ENCODE data around the gene MAPK11. TPM values are rescaled to one million over a fixed set of nuclear protein-coding genes. Genes with fewer than 3 reads are reported as not detected.

The MAPK11 gene
- polyA plus RNA-seq, 4 donors = 7.3 to 8.8 (median 7.4) TPM

- no peak for DNase-seq (ENCODE audit: low read depth in 4 of 4, low spot score in 3 of 4)
These were observed 5.1 kb downstream of the MAPK11 start for GRCh38 chr22:50264946-50265669.

GRCh38 chr22:50264104-50264745, 6.0 kb downstream of the MAPK11 start:
- no peak for DNase-seq (ENCODE audit: low read depth in 4 of 4, low spot score in 3 of 4)

- no peak for DNase-seq (ENCODE audit: low read depth in 4 of 4, low spot score in 3 of 4)
These were observed 7.1 kb downstream of the MAPK11 start for GRCh38 chr22:50262973-50263617.

GRCh38 chr22:50262460-50262911, 7.7 kb downstream of the MAPK11 start:
- DNase-seq (ENCODE audit: low read depth in 4 of 4, low spot score in 3 of 4) = no peak

- no peak for DNase-seq (ENCODE audit: low read depth in 4 of 4, low spot score in 3 of 4)
These were observed 8.3 kb downstream of the MAPK11 start, which contains the start of gene MAPK12 for GRCh38 chr22:50261615-50262459. MAPK12 (minus strand) TSS chr22:50261683; CDS start chr22:50261509, 174 bp downstream.

GRCh38 chr22:50260801-50261614, 9.2 kb downstream of the MAPK11 start:
- DNase-seq (ENCODE audit: low read depth in 4 of 4, low spot score in 3 of 4) = no peak

GRCh38 chr22:50260434-50260800, 9.8 kb downstream of the MAPK11 start:
- DNase-seq (ENCODE audit: low read depth in 4 of 4, low spot score in 3 of 4) = no peak

GRCh38 chr22:50259302-50259701, 10.9 kb downstream of the MAPK11 start:
- no peak for DNase-seq (ENCODE audit: low read depth in 4 of 4, low spot score in 3 of 4)

GRCh38 chr22:50258361-50259292, 11.6 kb downstream of the MAPK11 start:
- no peak for DNase-seq (ENCODE audit: low read depth in 4 of 4, low spot score in 3 of 4)

GRCh38 chr22:50257451-50258360, 12.5 kb downstream of the MAPK11 start:
- DNase-seq (ENCODE audit: low read depth in 4 of 4, low spot score in 3 of 4) = no peak

GRCh38 chr22:50257041-50257440, 13.1 kb downstream of the MAPK11 start:
- no peak for DNase-seq (ENCODE audit: low read depth in 4 of 4, low spot score in 3 of 4)

GRCh38 chr22:50256258-50256862, 13.8 kb downstream of the MAPK11 start:
- DNase-seq (ENCODE audit: low read depth in 4 of 4, low spot score in 3 of 4) = no peak

- DNase-seq (ENCODE audit: low read depth in 4 of 4, low spot score in 3 of 4) = no peak
These were observed 14.6 kb downstream of the MAPK11 start for GRCh38 chr22:50255607-50256006.

GRCh38 chr22:50255099-50255498, 15.1 kb downstream of the MAPK11 start:
- DNase-seq (ENCODE audit: low read depth in 4 of 4, low spot score in 3 of 4) = no peak

- no peak for DNase-seq (ENCODE audit: low read depth in 4 of 4, low spot score in 3 of 4)
These were observed 16.2 kb downstream of the MAPK11 start for GRCh38 chr22:50253941-50254340.

GRCh38 chr22:50253046-50253915, 16.9 kb downstream of the MAPK11 start:
- DNase-seq (ENCODE audit: low read depth in 4 of 4, low spot score in 3 of 4) = no peak
